Mesendoderm (in vitro differentiated cells): ENCODE data around the gene ZBTB46.

Source experiments
- DNase-seq: peaks from one replicate; pipeline ENCODE4 v3.0.0; 2013
- H2AK5ac ChIP-seq: 2 replicates; pipeline ENCODE4 v1.6.1; 2013; ENCODE audit warnings: low read length, inconsistent platforms
- H2BK120ac ChIP-seq: 2 replicates; pipeline ENCODE4 v1.6.1; 2013; ENCODE audit warnings: low read depth, mild to moderate bottlenecking, low read length, moderate library complexity, mixed read lengths
- H2BK15ac ChIP-seq: replicated peaks from 2 replicates; pipeline ENCODE4 v1.6.1; 2013; ENCODE audit warnings: low read depth, mild to moderate bottlenecking, moderate library complexity
- H2BK5ac ChIP-seq: 2 replicates; pipeline ENCODE4 v1.6.1; 2013; ENCODE audit warnings: low read length, inconsistent platforms
- H3K18ac ChIP-seq: 2 replicates; pipeline ENCODE4 v1.6.1; 2013; ENCODE audit warnings: mild to moderate bottlenecking, low read length, mixed read lengths
- H3K23ac ChIP-seq: one replicate; pipeline ENCODE4 v1.6.1; 2013; ENCODE audit warnings: low read length
- H3K27ac ChIP-seq: 2 replicates; pipeline ENCODE4 v1.5.1; 2013; ENCODE audit warnings: low read depth, mild to moderate bottlenecking, inconsistent platforms, low read length, moderate library complexity
- H3K27me3 ChIP-seq: 2 replicates; pipeline ENCODE4 v1.6.1; 2013; ENCODE audit warnings: low read length, control low read depth, mild to moderate bottlenecking, inconsistent platforms; ENCODE audit not compliant: insufficient read depth, poor library complexity
- H3K36me3 ChIP-seq: 2 replicates; pipeline ENCODE4 v1.6.1; 2013; ENCODE audit warnings: low read length, inconsistent platforms; ENCODE audit not compliant: control insufficient read depth, insufficient read depth
- H3K4ac ChIP-seq: one replicate; pipeline ENCODE4 v1.6.1; 2013; ENCODE audit warnings: low read depth, mild to moderate bottlenecking, low read length, moderate library complexity
- H3K4me1 ChIP-seq: 2 replicates; pipeline ENCODE4 v1.6.1; 2013; ENCODE audit warnings: low read depth, low read length, inconsistent platforms; ENCODE audit not compliant: control insufficient read depth
- H3K4me2 ChIP-seq: 2 replicates; pipeline ENCODE4 v1.6.1; 2013; ENCODE audit warnings: low read length
- H3K4me3 ChIP-seq: 2 replicates; pipeline ENCODE4 v1.5.1; 2013; ENCODE audit warnings: mild to moderate bottlenecking, low read length
- H3K56ac ChIP-seq: one replicate; pipeline ENCODE4 v1.6.1; 2013; ENCODE audit warnings: low read length
- H3K79me1 ChIP-seq: 2 replicates; pipeline ENCODE4 v1.6.1; 2013; ENCODE audit warnings: low read length, inconsistent platforms
- H3K79me2 ChIP-seq: 2 replicates; pipeline ENCODE4 v1.6.1; 2013; ENCODE audit warnings: mild to moderate bottlenecking, low read length; ENCODE audit not compliant: control insufficient read depth, insufficient read depth
- H3K9ac ChIP-seq: 2 replicates; pipeline ENCODE4 v1.6.1; 2013; ENCODE audit warnings: low read length, inconsistent platforms
- H4K5ac ChIP-seq: one replicate; pipeline ENCODE4 v1.6.1; 2013; ENCODE audit warnings: low read length
- H4K8ac ChIP-seq: one replicate; pipeline ENCODE4 v1.6.1; 2013; ENCODE audit warnings: low read depth, mild to moderate bottlenecking, control low read depth, low read length, moderate library complexity
- WGBS: extraction: QIAGEN DNeasy Blood & Tissue Kit; methylation state at CpG from one replicate; pipeline ENCODE4 v1.1.7; 2013; ENCODE audit warnings: low lambda C conversion rate, missing lambda C conversion rate; ENCODE audit not compliant: insufficient coverage; ENCODE audit errors: extremely low coverage; 5-methylcytosine and 5-hydroxymethylcytosine counted together

Gene ZBTB46

GRCh38 chr20:63765902-63766301 lies 65.2 kb downstream of the ZBTB46 start:
- no peaks in the 10 kb centered on the region for H3K79me2 ChIP-seq
- H3K18ac ChIP-seq: no peak overlapping the region
- no peak overlapping the region for H2BK120ac ChIP-seq
- no peaks in the 10 kb centered on the region for H3K27me3 ChIP-seq
- H2BK15ac ChIP-seq: no peak overlapping the region
- H3K23ac ChIP-seq: no peak overlapping the region
- H3K4me1 ChIP-seq: no peaks in the 10 kb centered on the region
- H3K56ac ChIP-seq: no peak overlapping the region
- no peak overlapping the region for H3K4ac ChIP-seq
- no peaks in the 10 kb centered on the region for H3K36me3 ChIP-seq
- no peaks in the 10 kb centered on the region for H3K79me1 ChIP-seq
- no CpG with 5 or more reads among the region's 7 CpGs for whole genome bisulfite sequencing
- no peak overlapping the region for H3K9ac ChIP-seq
- H4K5ac ChIP-seq: no peak overlapping the region
- H4K8ac ChIP-seq: no peak overlapping the region
- no peak overlapping the region for H3K4me2 ChIP-seq
- DNase-seq: no peak
- H2AK5ac ChIP-seq: no peak overlapping the region
- H2BK5ac ChIP-seq: no peak overlapping the region
- H3K4me3 ChIP-seq: no peak overlapping the region
- H3K27ac ChIP-seq: no peak overlapping the region

- no peak overlapping the region for H3K4ac ChIP-seq
- no peak overlapping the region for H3K9ac ChIP-seq
- no peak overlapping the region for H3K4me2 ChIP-seq
- no peak overlapping the region for H2BK15ac ChIP-seq
- no peak overlapping the region for H4K5ac ChIP-seq
- H4K8ac ChIP-seq: no peak overlapping the region
- no peak overlapping the region for H3K56ac ChIP-seq
- no peak overlapping the region for H2BK5ac ChIP-seq
- H3K79me2 ChIP-seq: no peaks in the 10 kb centered on the region
- no peak overlapping the region for H3K4me3 ChIP-seq
- H3K23ac ChIP-seq: no peak overlapping the region
- H3K27ac ChIP-seq: no peak overlapping the region
- no peak overlapping the region for H2BK120ac ChIP-seq
- no CpG with 5 or more reads among the region's 16 CpGs for WGBS
- no peaks in the 10 kb centered on the region for H3K4me1 ChIP-seq
- no peaks in the 10 kb centered on the region for H3K79me1 ChIP-seq
- H3K18ac ChIP-seq: no peak overlapping the region
- H3K27me3 ChIP-seq: no peaks in the 10 kb centered on the region
- no peak for DNase-seq
- H2AK5ac ChIP-seq: no peak overlapping the region
- H3K36me3 ChIP-seq: no peaks in the 10 kb centered on the region
Measured at GRCh38 chr20:63765082-63765873, 65.8 kb downstream of the ZBTB46 start.

GRCh38 chr20:63759377-63759901 lies 71.6 kb downstream of the ZBTB46 start:
- Histone ChIP-seq H3K23ac (no peak overlapping the region), H3K79me2 (no peaks in the 10 kb centered on the region), H3K56ac (no peak overlapping the region), H3K79me1 (no peaks in the 10 kb centered on the region), H3K36me3 (no peaks in the 10 kb centered on the region), H3K9ac (no peak overlapping the region), H3K4me3 (no peak overlapping the region), H3K4me1 (no peaks in the 10 kb centered on the region), H3K4ac (no peak overlapping the region), H2BK5ac (no peak overlapping the region), H2BK120ac (no peak overlapping the region), H3K27me3 (no peaks in the 10 kb centered on the region), H2BK15ac (no peak overlapping the region), H4K8ac (no peak overlapping the region), H3K18ac (no peak overlapping the region), H2AK5ac (no peak overlapping the region), H4K5ac (no peak overlapping the region), H3K27ac (no peak overlapping the region), H3K4me2 (no peak overlapping the region)
- no CpG with 5 or more reads among the region's 7 CpGs for whole genome bisulfite sequencing
- DNase-seq: no peak

- H3K27me3 ChIP-seq: no peaks in the 10 kb centered on the region
- no CpG with 5 or more reads among the region's 7 CpGs for WGBS
- H2BK15ac ChIP-seq: no peak overlapping the region
- no peak for DNase-seq
- H3K79me1 ChIP-seq: no peaks in the 10 kb centered on the region
- no peak overlapping the region for H3K4me2 ChIP-seq
- H3K4ac ChIP-seq: no peak overlapping the region
- H2AK5ac ChIP-seq: no peak overlapping the region
- no peak overlapping the region for H3K18ac ChIP-seq
- no peak overlapping the region for H3K27ac ChIP-seq
- H3K23ac ChIP-seq: no peak overlapping the region
- H3K4me3 ChIP-seq: no peak overlapping the region
- no peaks in the 10 kb centered on the region for H3K79me2 ChIP-seq
- no peaks in the 10 kb centered on the region for H3K36me3 ChIP-seq
- H2BK5ac ChIP-seq: no peak overlapping the region
- no peak overlapping the region for H3K56ac ChIP-seq
- H4K8ac ChIP-seq: no peak overlapping the region
- no peak overlapping the region for H3K9ac ChIP-seq
- no peak overlapping the region for H4K5ac ChIP-seq
- no peak overlapping the region for H2BK120ac ChIP-seq
- no peaks in the 10 kb centered on the region for H3K4me1 ChIP-seq
Measured at GRCh38 chr20:63758152-63758551, 72.9 kb downstream of the ZBTB46 start.

GRCh38 chr20:63756648-63756991 lies 74.4 kb downstream of the ZBTB46 start:
- H2AK5ac ChIP-seq: no peak overlapping the region
- no peak overlapping the region for H3K4me3 ChIP-seq
- H4K8ac ChIP-seq: no peak overlapping the region
- H3K4ac ChIP-seq: no peak overlapping the region
- H2BK5ac ChIP-seq: no peak overlapping the region
- H3K18ac ChIP-seq: no peak overlapping the region
- WGBS: no CpG with 5 or more reads among the region's 8 CpGs
- H2BK15ac ChIP-seq: no peak overlapping the region
- no peak overlapping the region for H4K5ac ChIP-seq
- no peak overlapping the region for H3K56ac ChIP-seq
- H3K79me1 ChIP-seq: no peaks in the 10 kb centered on the region
- H3K27me3 ChIP-seq: no peaks in the 10 kb centered on the region
- H3K23ac ChIP-seq: no peak overlapping the region
- H3K4me1 ChIP-seq: no peaks in the 10 kb centered on the region
- no peak overlapping the region for H3K9ac ChIP-seq
- H3K4me2 ChIP-seq: no peak overlapping the region
- H3K79me2 ChIP-seq: no peaks in the 10 kb centered on the region
- no peak overlapping the region for H3K27ac ChIP-seq
- no peak overlapping the region for H2BK120ac ChIP-seq
- DNase-seq: no peak
- H3K36me3 ChIP-seq: no peaks in the 10 kb centered on the region
